Erythroblast (primary cell): ENCODE measurements around the gene ELP6.

Experiments used
- GATA1 ChIP-seq: IDR thresholded peaks from 2 replicates; pipeline ENCODE4 v1.6.1; 2011; ENCODE audit warnings: low read depth, mild to moderate bottlenecking, control low read depth, low read length, moderate library complexity
- POLR2A ChIP-seq: IDR thresholded peaks from 2 replicates; pipeline ENCODE4 v1.6.1; 2011; ENCODE audit warnings: mild to moderate bottlenecking, low read length

GRCh38 chr3:47496892-47497291 is 16.6 kb downstream of the ELP6 start:
- TF ChIP-seq POLR2A (no peak), GATA1 (no peak)
